ENCODE data around the gene WHRN. TPM values are rescaled to one million over a fixed set of nuclear protein-coding genes. Genes with fewer than 3 reads are reported as not detected.

WHRN gene
- polyA plus RNA-seq, 1 donor (not counting 4 experiments of a cell fraction or from before 2014, with no cell fraction given): 1.2 TPM

- FAIRE-seq (peak; percentile 63), DNase-seq (ENCODE audit: low read depth, low spot score) (peak; percentile 41)
- no peaks in the 10 kb centered on the region for H3K9me1 ChIP-seq (ENCODE audit: control insufficient read depth, extremely low read depth, insufficient read depth, low read length)
- H3K9me3 ChIP-seq (ENCODE audit: control insufficient read depth, low read depth, low read length): no peaks in the 10 kb centered on the region
- H3K36me3 ChIP-seq (ENCODE audit: control insufficient read depth in 2 of 2, extremely low read depth in 1 of 2, insufficient read depth in 2 of 2, low read length in 2 of 2): no peaks in the 10 kb centered on the region
- H3K9ac ChIP-seq (ENCODE audit: control insufficient read depth, extremely low read depth, insufficient read depth, low read length): no peak overlapping the region
- H3K4me2 ChIP-seq (ENCODE audit: control insufficient read depth, extremely low read depth, insufficient read depth, low read depth, low read length): no peak overlapping the region
- H3K4me1 ChIP-seq (ENCODE audit: control insufficient read depth, extremely low read depth, insufficient read depth, low read length): peaks cover 35% of the 10 kb centered on the region
- no peak overlapping the region for H2AFZ ChIP-seq (ENCODE audit: control insufficient read depth, low read length)
- no peaks in the 10 kb centered on the region for H3K79me2 ChIP-seq (ENCODE audit: control insufficient read depth, insufficient read depth, low read length)
- no peak overlapping the region for H3K27ac ChIP-seq (ENCODE audit: control insufficient read depth, insufficient read depth, low read length)
- TF ChIP-seq CTCF (optimal IDR thresholded peaks at IDR 0.05 in 1 of 3, IDR thresholded peaks at IDR 0.05 in 1 of 3, conservative IDR thresholded peaks at IDR 0.05 in 1 of 3; ENCODE audit: extremely low read depth in 1 of 3, insufficient read depth in 2 of 3, low read length in 3 of 3) (no peak), EZH2 (IDR thresholded peaks at IDR 0.05; ENCODE audit: low read length) (no peak)
- no peak overlapping the region for H3K4me3 ChIP-seq (ENCODE audit: control insufficient read depth in 2 of 3, extremely low read depth in 1 of 3, insufficient read depth in 2 of 3, low read depth in 1 of 3, low read length in 3 of 3)
- H3K27me3 ChIP-seq (ENCODE audit: control insufficient read depth, extremely low read depth, insufficient read depth, low read length): no peaks in the 10 kb centered on the region
- dilution Hi-C loops (cut with MboI; ENCODE audit: extremely low pct_ligation_motif_present, low sequenced_read_pairs): no loop called here
- H4K20me1 ChIP-seq (ENCODE audit: control insufficient read depth, extremely low read depth, insufficient read depth, low read length): no peaks in the 10 kb centered on the region
Observed at GRCh38 chr9:114409103-114409780, 96.0 kb downstream of the WHRN start.

- dilution Hi-C loops (cut with MboI; ENCODE audit: extremely low pct_ligation_motif_present, low sequenced_read_pairs): no loop called here
- no peak overlapping the region for H3K4me3 ChIP-seq (ENCODE audit: control insufficient read depth in 2 of 3, extremely low read depth in 1 of 3, insufficient read depth in 2 of 3, low read depth in 1 of 3, low read length in 3 of 3)
Observed at GRCh38 chr9:114408645-114409044, 96.6 kb downstream of the WHRN start.

More at GRCh38 chr9:114408645-114409044, 96.6 kb downstream of the WHRN start:
- no peaks in the 10 kb centered on the region for H3K9me3 ChIP-seq (ENCODE audit: control insufficient read depth, low read depth, low read length)
- no peak for DNase-seq (ENCODE audit: low read depth, low spot score)
- no peaks in the 10 kb centered on the region for H3K9me1 ChIP-seq (ENCODE audit: control insufficient read depth, extremely low read depth, insufficient read depth, low read length)
- no peaks in the 10 kb centered on the region for H4K20me1 ChIP-seq (ENCODE audit: control insufficient read depth, extremely low read depth, insufficient read depth, low read length)
- no peak for TF ChIP-seq CTCF (optimal IDR thresholded peaks at IDR 0.05 in 1 of 3, IDR thresholded peaks at IDR 0.05 in 1 of 3, conservative IDR thresholded peaks at IDR 0.05 in 1 of 3; ENCODE audit: extremely low read depth in 1 of 3, insufficient read depth in 2 of 3, low read length in 3 of 3)
- no peak for TF ChIP-seq EZH2 (IDR thresholded peaks at IDR 0.05; ENCODE audit: low read length)
- no peak overlapping the region for H3K27ac ChIP-seq (ENCODE audit: control insufficient read depth, insufficient read depth, low read length)
- no peak for FAIRE-seq
- H3K27me3 ChIP-seq (ENCODE audit: control insufficient read depth, extremely low read depth, insufficient read depth, low read length): no peaks in the 10 kb centered on the region
- H3K9ac ChIP-seq (ENCODE audit: control insufficient read depth, extremely low read depth, insufficient read depth, low read length): no peak overlapping the region
- no peak overlapping the region for H3K4me2 ChIP-seq (ENCODE audit: control insufficient read depth, extremely low read depth, insufficient read depth, low read depth, low read length)
- H3K36me3 ChIP-seq (ENCODE audit: control insufficient read depth in 2 of 2, extremely low read depth in 1 of 2, insufficient read depth in 2 of 2, low read length in 2 of 2): no peaks in the 10 kb centered on the region
- no peak overlapping the region for H2AFZ ChIP-seq (ENCODE audit: control insufficient read depth, low read length)
- peaks cover 35% of the 10 kb centered on the region for H3K4me1 ChIP-seq (ENCODE audit: control insufficient read depth, extremely low read depth, insufficient read depth, low read length)
- no peaks in the 10 kb centered on the region for H3K79me2 ChIP-seq (ENCODE audit: control insufficient read depth, insufficient read depth, low read length)

Data from keratinocyte (primary cell).